GM12865 (cell line): Measurements from ENCODE around the gene RELN.

ENCODE experiments used
- DNase-seq: peaks from one replicate; pipeline ENCODE4 v3.0.0; 2010; ENCODE audit warnings: low read depth
- H3K4me3 ChIP-seq: 2 replicates; pipeline ENCODE4 v1.5.1; 2011; ENCODE audit warnings: mild to moderate bottlenecking, low read depth, low read length, control low read depth
- CTCF ChIP-seq: IDR thresholded peaks from 2 replicates; pipeline ENCODE4 v1.5.1; 2011; ENCODE audit warnings: low read length, control low read depth, low read depth, inconsistent platforms; ENCODE audit not compliant: insufficient read depth; ENCODE audit errors: missing control alignments

Gene RELN

GRCh38 chr7:103877565-103877964, 111.9 kb downstream of the RELN start:
- TF ChIP-seq CTCF: no peak
- no peak for DNase-seq
- H3K4me3 ChIP-seq: no peak overlapping the region

GRCh38 chr7:103875718-103876117, 113.7 kb downstream of the RELN start:
- no peak overlapping the region for H3K4me3 ChIP-seq
- no peak for TF ChIP-seq CTCF
- no peak for DNase-seq

- no peak overlapping the region for H3K4me3 ChIP-seq
- no peak for DNase-seq
- TF ChIP-seq CTCF: no peak
Observed at GRCh38 chr7:103871473-103871872, 118.0 kb downstream of the RELN start.

GRCh38 chr7:103870664-103871063, 118.8 kb downstream of the RELN start:
- no peak for TF ChIP-seq CTCF
- no peak for DNase-seq
- no peak overlapping the region for H3K4me3 ChIP-seq

- no peak for DNase-seq
- TF ChIP-seq CTCF: no peak
- no peak overlapping the region for H3K4me3 ChIP-seq
Observed at GRCh38 chr7:103867874-103868273, 121.6 kb downstream of the RELN start.

GRCh38 chr7:103866919-103867318, 122.5 kb downstream of the RELN start:
- TF ChIP-seq CTCF: no peak
- DNase-seq: no peak
- no peak overlapping the region for H3K4me3 ChIP-seq

GRCh38 chr7:103865442-103865841, 124.0 kb downstream of the RELN start:
- no peak for TF ChIP-seq CTCF
- no peak overlapping the region for H3K4me3 ChIP-seq
- DNase-seq: no peak
